CD4-positive, alpha-beta T cell (primary cell): Measurements from ENCODE around the gene ADAM20. TPM values are rescaled to one million over a fixed set of nuclear protein-coding genes. Genes with fewer than 3 reads are reported as not detected.

Source experiments
- ATAC-seq: fragments of 200-7000 bp; cut with Tn5 transposase; one replicate; pipeline ENCODE4 v1.10.0; 2022; ENCODE audit warnings: mild to moderate bottlenecking; ENCODE audit not compliant: poor library complexity
- CTCF ChIA-PET: fragments of 350-600 bp; sonication (Branson Sonifier 250); formaldehyde crosslinking; loops from one replicate; lab custom pipeline; 2021; ENCODE audit warnings: antibody characterized with exemption, inconsistent platforms; lab: Charles Lee
- POLR2A ChIA-PET: fragments of 350-600 bp; sonication (Branson Sonifier 250); formaldehyde crosslinking; loops from one replicate; lab custom pipeline; 2021; ENCODE audit warnings: antibody characterized with exemption, inconsistent platforms; lab: Charles Lee
- DNase-seq, 14 experiments: peaks; one replicate each; pipeline ENCODE4 v3.0.0-alpha.2; 2013 to 2020; ENCODE audit warnings: mixed read lengths in 2 of 14
- H3K27ac ChIP-seq, 2 donors: one replicate each; pipeline versions ENCODE4 v1.5.1 to v1.7.0; 2013; ENCODE audit warnings: low read length in 2 of 2, low read depth in 1 of 2, mild to moderate bottlenecking in 1 of 2
- H3K27me3 ChIP-seq, 2 experiments: 1 replicate in 1 of 2; 2 replicates in 1 of 2; pipeline versions ENCODE4 v1.6.1 to v1.7.0; 2013; ENCODE audit warnings: low read length in 2 of 2, control low read depth in 1 of 2, mild to moderate bottlenecking in 1 of 2, moderate library complexity in 1 of 2; ENCODE audit not compliant: insufficient read depth in 2 of 2, control insufficient read depth in 1 of 2
- H3K36me3 ChIP-seq: one replicate; pipeline ENCODE4 v1.6.1; 2013; ENCODE audit warnings: low read length, control low read depth; ENCODE audit not compliant: insufficient read depth
- H3K4me1 ChIP-seq: one replicate; pipeline ENCODE4 v1.6.1; 2013; ENCODE audit warnings: low read length, control low read depth; ENCODE audit not compliant: insufficient read depth
- H3K4me3 ChIP-seq: one replicate; pipeline ENCODE4 v1.5.1; 2013; ENCODE audit warnings: mild to moderate bottlenecking, low read length, moderate library complexity
- H3K9me3 ChIP-seq, 2 experiments: 1 replicate in 1 of 2; 2 replicates in 1 of 2; pipeline versions ENCODE4 v1.6.1 to v1.7.0; 2013; ENCODE audit warnings: low read length in 2 of 2, mild to moderate bottlenecking in 2 of 2, control low read depth in 1 of 2, moderate library complexity in 1 of 2; ENCODE audit not compliant: control insufficient read depth in 1 of 2, insufficient read depth in 1 of 2
- H3K27ac Mint-ChIP-seq: one replicate; pipeline ENCODE4 v1.8.0; 2020; ENCODE audit warnings: mixed read lengths
- H3K27me3 Mint-ChIP-seq: one replicate; pipeline ENCODE4 v1.8.0; 2021; ENCODE audit warnings: mixed read lengths
- H3K36me3 Mint-ChIP-seq: one replicate; pipeline ENCODE4 v1.8.0; 2021; ENCODE audit warnings: low read depth, mixed read lengths
- H3K4me1 Mint-ChIP-seq: one replicate; pipeline ENCODE4 v1.8.0; 2021; ENCODE audit warnings: low read depth, mixed read lengths
- H3K4me3 Mint-ChIP-seq: one replicate; pipeline ENCODE4 v1.8.0; 2020; ENCODE audit warnings: mild to moderate bottlenecking, mixed read lengths
- H3K9me3 Mint-ChIP-seq: one replicate; pipeline ENCODE4 v1.8.0; 2020; ENCODE audit warnings: mixed read lengths
- CTCF ChIP-seq: fragments of 200-600 bp; IDR thresholded peaks from one replicate; pipeline ENCODE4 v1.8.0; 2022; ENCODE audit warnings: antibody characterized with exemption, mild to moderate bottlenecking
- intact Hi-C, 2 experiments: fragments of 100-400 bp; cut with DNase I in 1 of 2; cut with micrococcal nuclease in 1 of 2; formaldehyde crosslinking; loops; one replicate each; pipeline versions ENCODE4 v1.15.1 to v1.9.0; 2023 to 2025; cut with DNase I, micrococcal nuclease
- total RNA-seq, 174 experiments: library from RNA in 2 of 174; stranded (reverse) in 2 of 174; gene quantifications; one replicate each; pipeline ENCODE4 v1.2.3 and lab custom pipeline; 2021 to 2026

ADAM20 gene
- total RNA-seq, 2 experiments from 2014 or later: 0.14 to 0.22 TPM

DNA sequence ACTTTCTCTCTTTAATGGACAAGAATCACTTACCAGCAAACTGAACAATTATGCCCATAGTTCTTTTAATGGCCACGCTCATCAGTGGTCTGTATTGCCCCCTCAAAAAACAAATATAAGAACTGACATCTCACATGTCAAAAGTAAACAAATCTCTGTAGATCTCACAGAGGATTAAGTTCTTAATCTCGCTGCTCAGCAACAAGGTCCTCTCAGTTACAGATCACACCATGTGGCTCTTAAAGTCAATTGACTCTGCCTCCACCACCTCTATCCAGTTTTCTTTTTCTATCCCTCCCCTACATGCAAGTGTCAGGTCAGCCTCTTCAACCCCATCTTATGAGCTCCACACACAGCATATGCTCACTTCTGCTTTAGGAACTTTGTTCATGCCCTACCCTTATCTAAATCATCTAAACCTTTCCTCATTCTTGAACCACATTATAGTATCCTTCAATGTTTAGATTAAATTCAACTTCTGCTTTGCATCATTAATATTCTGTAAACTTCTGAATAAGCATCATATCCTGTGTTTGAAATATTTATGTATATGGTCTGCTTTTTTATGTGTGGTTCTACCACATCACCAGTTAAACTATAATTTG, 7.2 kb downstream of the ADAM20 start:
- Histone ChIP-seq H3K36me3 (peaks cover 10% of the 10 kb centered on the region), H3K27me3 (no peaks in the 10 kb centered on the region), H3K4me3 (no peak overlapping the region), H3K9me3 (no peaks in the 10 kb centered on the region), H3K27ac (no peak overlapping the region), H3K4me1 (no peaks in the 10 kb centered on the region)
- no peak for DNase-seq
- no peak for TF ChIP-seq CTCF
- intact Hi-C loops: no loop called here
- Mint-ChIP-seq H3K27ac (no peak overlapping the region), H3K27me3 (no peaks in the 10 kb centered on the region), H3K9me3 (no peaks in the 10 kb centered on the region), H3K4me1 (no peaks in the 10 kb centered on the region), H3K36me3 (peaks cover 80% of the 10 kb centered on the region), H3K4me3 (no peak overlapping the region)
- ChIA-PET CTCF (no interaction called here), POLR2A (no interaction called here)
- ATAC-seq: no peak

GRCh38 chr14:70525691-70526090, 9.1 kb downstream of the ADAM20 start:
- Histone ChIP-seq H3K27ac (no peak overlapping the region), H3K36me3 (peaks cover 10% of the 10 kb centered on the region), H3K4me1 (no peaks in the 10 kb centered on the region), H3K4me3 (no peak overlapping the region), H3K27me3 (no peaks in the 10 kb centered on the region), H3K9me3 (peaks cover 0 to 13% of the 10 kb centered on the region in 2 experiments)
- DNase-seq (no peak), ATAC-seq (no peak)
- intact Hi-C loops: no loop called here
- CTCF ChIA-PET: no interaction called here
- POLR2A ChIA-PET: no interaction called here
- H3K27ac Mint-ChIP-seq: no peak overlapping the region
- H3K4me1 Mint-ChIP-seq: no peaks in the 10 kb centered on the region
- peaks cover 80% of the 10 kb centered on the region for H3K36me3 Mint-ChIP-seq
- TF ChIP-seq CTCF: no peak
- H3K9me3 Mint-ChIP-seq: peaks cover 2% of the 10 kb centered on the region
- H3K27me3 Mint-ChIP-seq: no peaks in the 10 kb centered on the region
- no peak overlapping the region for H3K4me3 Mint-ChIP-seq

- Mint-ChIP-seq H3K36me3 (peaks cover 17% of the 10 kb centered on the region), H3K4me3 (no peak overlapping the region), H3K4me1 (peaks cover 7% of the 10 kb centered on the region), H3K9me3 (peaks cover 8% of the 10 kb centered on the region), H3K27me3 (no peaks in the 10 kb centered on the region), H3K27ac (no peak overlapping the region)
- POLR2A ChIA-PET: no interaction called here
- no peak for TF ChIP-seq CTCF
- H3K4me1 ChIP-seq: no peaks in the 10 kb centered on the region
- DNase-seq: no peak
- no peaks in the 10 kb centered on the region for H3K27me3 ChIP-seq
- intact Hi-C loops: no loop called here
- H3K36me3 ChIP-seq: no peaks in the 10 kb centered on the region
- no peak overlapping the region for H3K27ac ChIP-seq
- H3K4me3 ChIP-seq: no peak overlapping the region
- CTCF ChIA-PET: no interaction called here
- ATAC-seq: no peak
- peaks cover 0 to 3% of the 10 kb centered on the region in 2 experiments for H3K9me3 ChIP-seq
These were observed 19.0 kb downstream of the ADAM20 start for GRCh38 chr14:70515811-70516210.
